Neural cell (in vitro differentiated cells): ENCODE results near the gene LTBP4. TPM values are rescaled to one million over a fixed set of nuclear protein-coding genes. Genes with fewer than 3 reads are reported as not detected.

Source experiments
- H2AFZ ChIP-seq: fragments of 200-600, 300-800 bp; sonication (generic), shearing (Covaris generic); 2 replicates; pipeline ENCODE4 v1.6.0; 2014; ENCODE audit warnings: low read depth, mild to moderate bottlenecking, antibody characterized with exemption, low read length, moderate library complexity
- H3F3A ChIP-seq: fragments of 200-600 bp; shearing (Covaris generic); 2 replicates; pipeline ENCODE4 v1.6.1; 2016; ENCODE audit warnings: mild to moderate bottlenecking, moderate library complexity, mixed read lengths, antibody characterized with exemption, low read length; ENCODE audit not compliant: insufficient read depth, poor library complexity, severe bottlenecking
- H3K27ac ChIP-seq: fragments of 200-600, 300-800 bp; sonication (generic), shearing (Covaris generic); 2 replicates; pipeline ENCODE4 v1.5.1; 2014; ENCODE audit warnings: mild to moderate bottlenecking, low read length, moderate library complexity
- H3K27me3 ChIP-seq: fragments of 300-800, 200-600 bp; sonication (generic), shearing (Covaris generic); 2 replicates; pipeline ENCODE4 v1.6.0; 2014; ENCODE audit warnings: mild to moderate bottlenecking, low read depth, low read length, moderate library complexity; ENCODE audit not compliant: insufficient read depth
- H3K36me3 ChIP-seq: fragments of 300-800, 200-600 bp; sonication (generic), shearing (Covaris generic); 2 replicates; pipeline ENCODE4 v1.5.1; 2014; ENCODE audit warnings: mild to moderate bottlenecking, antibody characterized with exemption, low read length, moderate library complexity; ENCODE audit not compliant: insufficient read depth
- H3K4me2 ChIP-seq: fragments of 300-800, 200-600 bp; sonication (generic), shearing (Covaris generic); 2 replicates; pipeline ENCODE4 v1.6.0; 2014; ENCODE audit warnings: mild to moderate bottlenecking, low read length
- H3K4me3 ChIP-seq: fragments of 300-800, 200-600 bp; sonication (generic), shearing (Covaris generic); 2 replicates; pipeline ENCODE4 v1.5.1; 2014; ENCODE audit warnings: mild to moderate bottlenecking, low read length, moderate library complexity
- H3K79me2 ChIP-seq: fragments of 200-600 bp; shearing (Covaris generic); replicated peaks from 2 replicates; pipeline ENCODE4 v1.6.0; 2014; ENCODE audit warnings: mild to moderate bottlenecking, low read length, moderate library complexity; ENCODE audit not compliant: insufficient read depth
- H3K9ac ChIP-seq: fragments of 300-800, 200-600 bp; sonication (generic), shearing (Covaris generic); 2 replicates; pipeline ENCODE4 v1.6.1; 2016; ENCODE audit warnings: mild to moderate bottlenecking, low read length, mixed read lengths
- H3K9me2 ChIP-seq: fragments of 200-600 bp; shearing (Covaris generic); 2 replicates; pipeline ENCODE4 v1.6.1; 2016; ENCODE audit warnings: mild to moderate bottlenecking, low read length, mixed read lengths; ENCODE audit not compliant: insufficient read depth
- H3K9me3 ChIP-seq: fragments of 200-600, 300-800 bp; sonication (generic), shearing (Covaris generic); 2 replicates; pipeline ENCODE4 v1.6.1; 2016; ENCODE audit warnings: mild to moderate bottlenecking, mixed run types, low read length, moderate library complexity, mixed read lengths
- H4K20me1 ChIP-seq: fragments of 200-600 bp; shearing (Covaris generic); 2 replicates; pipeline ENCODE4 v1.6.1; 2016; ENCODE audit warnings: mild to moderate bottlenecking, mixed run types; ENCODE audit not compliant: insufficient read depth
- CTCF ChIP-seq: fragments of 450-650 bp; IDR thresholded peaks from 2 replicates; pipeline ENCODE4 v1.5.1; 2014; ENCODE audit warnings: antibody characterized with exemption, mild to moderate bottlenecking, moderate library complexity; ENCODE audit not compliant: poor library complexity, severe bottlenecking
- EP300 ChIP-seq: fragments of 450-650 bp; conservative IDR thresholded peaks from 2 replicates; pipeline ENCODE4 v1.6.1; 2014; ENCODE audit warnings: antibody characterized with exemption, mild to moderate bottlenecking, moderate library complexity; ENCODE audit not compliant: poor library complexity, severe bottlenecking
- EZH2 ChIP-seq: fragments of 200-600, 300-800 bp; shearing (Covaris generic), sonication (generic); IDR thresholded peaks from 2 replicates; pipeline ENCODE4 v1.6.1; 2014; ENCODE audit warnings: antibody characterized with exemption, low read length, borderline replicate concordance, mild to moderate bottlenecking; ENCODE audit not compliant: insufficient read depth, poor library complexity, severe bottlenecking
- MXI1 ChIP-seq: fragments of 450-650 bp; conservative IDR thresholded peaks from 2 replicates; pipeline ENCODE4 v1.6.1; 2014; ENCODE audit warnings: antibody characterized with exemption, mild to moderate bottlenecking; ENCODE audit not compliant: poor library complexity, severe bottlenecking
- POLR2AphosphoS5 ChIP-seq: IDR thresholded peaks from 2 replicates; pipeline ENCODE4 v1.6.1; 2012
- RAD21 ChIP-seq: fragments of 450-650 bp; conservative IDR thresholded peaks from 2 replicates; pipeline ENCODE4 v1.6.1; 2014; ENCODE audit warnings: antibody characterized with exemption, mild to moderate bottlenecking, moderate library complexity
- REST ChIP-seq: IDR thresholded peaks from 2 replicates; pipeline ENCODE4 v1.6.1; 2012; ENCODE audit warnings: borderline replicate concordance
- SMC3 ChIP-seq: fragments of 450-650 bp; conservative IDR thresholded peaks from 2 replicates; pipeline ENCODE4 v1.6.1; 2014; ENCODE audit warnings: antibody characterized with exemption, mild to moderate bottlenecking, moderate library complexity; ENCODE audit not compliant: poor library complexity
- TAF1 ChIP-seq: IDR thresholded peaks from 2 replicates; pipeline ENCODE4 v1.6.1; 2012; ENCODE audit warnings: low read depth
- polyA plus RNA-seq: library from polyadenylated mRNA; depleted of rRNA; stranded (reverse); fragments of >200 nt; gene quantifications from 2 replicates; pipeline ENCODE4 v1.2.3, GENCODE V29; 2014

The LTBP4 gene
- polyA plus RNA-seq, 1 donor from 2014 or later: 55.6 TPM

- Histone ChIP-seq H3K79me2 (no peaks in the 10 kb centered on the region), H3K27me3 (peaks cover 50% of the 10 kb centered on the region), H3K9ac (no peak overlapping the region), H3K4me2 (no peak overlapping the region), H3K4me3 (peak overlapping the region; percentile 57), H3K36me3 (no peaks in the 10 kb centered on the region), H3K27ac (no peak overlapping the region), H2AFZ (no peak overlapping the region), H3K9me3 (no peaks in the 10 kb centered on the region), H4K20me1 (no peaks in the 10 kb centered on the region), H3K9me2 (no peaks in the 10 kb centered on the region), H3F3A (peaks cover 4% of the 10 kb centered on the region)
- TF ChIP-seq RAD21 (no peak), SMC3 (no peak), CTCF (no peak), EZH2 (no peak), REST (no peak), EP300 (no peak), MXI1 (no peak), TAF1 (no peak), POLR2AphosphoS5 (no peak)
Measured at GRCh38 chr19:40605216-40605971, 4.2 kb downstream of the LTBP4 start.

GRCh38 chr19:40607311-40608239 is 6.4 kb downstream of the LTBP4 start:
- peaks cover 4% of the 10 kb centered on the region for H3F3A ChIP-seq
- no peaks in the 10 kb centered on the region for H4K20me1 ChIP-seq
- H2AFZ ChIP-seq: no peak overlapping the region
- H3K27me3 ChIP-seq: peaks cover 44% of the 10 kb centered on the region
- no peaks in the 10 kb centered on the region for H3K9me3 ChIP-seq
- no peak overlapping the region for H3K4me2 ChIP-seq
- H3K4me3 ChIP-seq: no peak overlapping the region
- no peaks in the 10 kb centered on the region for H3K79me2 ChIP-seq
- no peaks in the 10 kb centered on the region for H3K9me2 ChIP-seq
- no peak overlapping the region for H3K9ac ChIP-seq
- H3K27ac ChIP-seq: no peak overlapping the region
- no peaks in the 10 kb centered on the region for H3K36me3 ChIP-seq
- TF ChIP-seq REST: no peak
- TF ChIP-seq EZH2: no peak
- no peak for TF ChIP-seq SMC3
- TF ChIP-seq EP300: no peak
- TF ChIP-seq POLR2AphosphoS5: no peak
- TF ChIP-seq CTCF: no peak
- TF ChIP-seq TAF1: no peak
- TF ChIP-seq MXI1: no peak
- TF ChIP-seq RAD21: no peak
